ENCODE results near the gene ACTR1A.
"Not testable (repeated sequence)": the region's sequence is repeated elsewhere in the genome, so short reads cannot be mapped to it uniquely, and the experiment has no call there.

The ACTR1A gene

GRCh38 chr10:102502337-102503151, at the start of gene ACTR1A:
Gene ACTR1A, minus strand, starts transcription at chr10:102502712. Its CDS starts 65 bp downstream, at chr10:102502647.
- Mint-ChIP-seq H3K27ac (no peak within 1 kb of the TSS), H3K9me3 (no peaks in the 10 kb centered on the region), H3K4me3 (no peak within 1 kb of the TSS), H3K4me1 (peaks cover 36% of the 10 kb centered on the region), H3K36me3 (peaks cover 15% of the 10 kb centered on the region)
- peak; percentile 96 to 98 for DNase-seq (ENCODE audit: low spot score in 2 of 2)
- ATAC-seq: peak; percentile 68

DNA sequence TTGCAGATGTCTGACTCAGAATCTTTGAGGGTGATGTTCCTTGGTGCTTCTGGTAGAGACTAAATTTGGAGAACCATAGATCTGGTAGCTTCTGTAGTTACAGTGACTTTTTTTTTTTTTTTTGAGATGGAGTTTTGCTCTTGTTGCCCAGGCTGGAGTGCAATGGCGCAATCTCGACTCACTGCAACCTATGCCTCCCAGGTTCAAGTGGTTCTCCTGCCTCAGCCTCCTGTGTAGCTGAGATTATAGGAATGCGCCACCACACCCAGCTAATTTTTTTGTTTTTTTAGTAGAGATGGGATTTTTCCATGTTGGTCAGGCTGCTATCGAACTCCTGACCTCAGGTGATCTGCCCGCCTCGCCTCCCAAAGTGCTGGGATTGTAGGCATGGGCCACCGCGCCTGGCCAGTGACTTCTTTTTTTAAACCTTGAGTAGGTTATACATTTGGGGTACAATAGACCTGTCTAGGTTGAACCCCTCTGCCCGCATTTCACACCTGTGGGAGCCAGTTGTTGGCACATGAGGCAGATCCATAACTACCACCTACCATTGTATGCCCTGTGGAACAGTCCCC, 48.2 kb upstream of the ACTR1A start:
- DNase-seq (ENCODE audit: low spot score in 2 of 2) (no peak), ATAC-seq (no peak)
- H3K4me1 Mint-ChIP-seq: peaks cover 9% of the 10 kb centered on the region
- no peak overlapping the region for H3K4me3 Mint-ChIP-seq
- H3K36me3 Mint-ChIP-seq: peaks cover 16% of the 10 kb centered on the region
- H3K27ac Mint-ChIP-seq: no peak overlapping the region
- H3K9me3 Mint-ChIP-seq: no peaks in the 10 kb centered on the region

DNA sequence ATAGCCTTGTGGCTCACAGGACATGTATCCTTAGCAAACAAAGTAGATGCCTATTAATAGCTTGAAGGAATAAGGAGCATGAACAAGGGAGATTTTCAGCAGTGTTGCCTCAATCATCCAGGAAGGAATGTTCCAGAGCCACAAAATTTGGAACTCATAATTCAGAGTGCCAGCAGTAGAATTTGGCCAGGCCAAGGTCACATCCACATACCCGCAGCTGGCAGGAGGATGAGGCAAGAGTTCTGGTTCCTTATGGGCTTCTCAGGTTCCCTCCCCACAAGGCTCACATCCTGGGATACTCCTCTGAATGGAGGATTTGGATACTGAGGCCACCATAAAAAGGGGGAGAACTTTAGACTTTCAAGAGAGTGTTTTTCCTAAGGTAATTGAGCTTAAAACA, 47.0 kb upstream of the ACTR1A start:
- DNase-seq (ENCODE audit: low spot score in 2 of 2) (no peak), ATAC-seq (no peak)
- H3K4me3 Mint-ChIP-seq: no peak overlapping the region
- H3K27ac Mint-ChIP-seq: no peak overlapping the region
- peaks cover 16% of the 10 kb centered on the region for H3K36me3 Mint-ChIP-seq
- H3K4me1 Mint-ChIP-seq: peaks cover 8% of the 10 kb centered on the region
- no peaks in the 10 kb centered on the region for H3K9me3 Mint-ChIP-seq

- H3K4me1 Mint-ChIP-seq: peaks cover 15% of the 10 kb centered on the region
- no peak overlapping the region for H3K4me3 Mint-ChIP-seq
- peaks cover 13% of the 10 kb centered on the region for H3K36me3 Mint-ChIP-seq
- no peaks in the 10 kb centered on the region for H3K9me3 Mint-ChIP-seq
- DNase-seq (ENCODE audit: low spot score in 2 of 2) (no peak), ATAC-seq (no peak)
- H3K27ac Mint-ChIP-seq: no peak overlapping the region
Observed at GRCh38 chr10:102546606-102547320, 44.3 kb upstream of the ACTR1A start.

DNA sequence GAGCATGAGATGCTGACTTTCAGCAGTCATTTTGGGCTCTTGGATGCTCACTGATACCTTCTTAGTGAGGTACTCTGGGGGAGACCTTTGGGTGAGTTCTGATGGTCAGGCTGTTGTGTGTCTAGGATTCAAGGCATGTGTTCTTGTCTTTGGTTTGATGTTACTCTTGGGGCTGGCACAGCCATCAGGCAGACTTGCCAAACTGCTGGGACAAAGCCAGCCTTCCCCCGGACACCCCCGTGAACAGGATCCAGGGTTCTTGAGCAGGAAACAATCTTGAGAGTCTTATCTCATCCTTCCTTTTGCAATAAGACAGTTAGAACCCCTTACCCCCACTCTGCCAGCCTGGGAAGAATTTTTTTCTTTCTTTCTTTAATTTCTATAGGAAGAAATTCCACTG, 43.5 kb upstream of the ACTR1A start:
- Mint-ChIP-seq H3K9me3 (no peaks in the 10 kb centered on the region), H3K36me3 (peaks cover 8% of the 10 kb centered on the region), H3K4me3 (no peak overlapping the region), H3K27ac (no peak overlapping the region), H3K4me1 (peaks cover 15% of the 10 kb centered on the region)
- DNase-seq (ENCODE audit: low spot score in 2 of 2) (no peak), ATAC-seq (no peak)

GRCh38 chr10:102545265-102545871, 42.9 kb upstream of the ACTR1A start:
- peaks cover 1% of the 10 kb centered on the region for H3K36me3 Mint-ChIP-seq
- no peak overlapping the region for H3K4me3 Mint-ChIP-seq
- no peak for DNase-seq (ENCODE audit: low spot score in 2 of 2)
- peaks cover 15% of the 10 kb centered on the region for H3K4me1 Mint-ChIP-seq
- no peak for ATAC-seq
- H3K27ac Mint-ChIP-seq: no peak overlapping the region
- no peaks in the 10 kb centered on the region for H3K9me3 Mint-ChIP-seq

GRCh38 chr10:102542800-102543418, 40.4 kb upstream of the ACTR1A start:
- Mint-ChIP-seq H3K4me3 (no peak overlapping the region), H3K9me3 (no peaks in the 10 kb centered on the region), H3K27ac (no peak overlapping the region), H3K36me3 (no peaks in the 10 kb centered on the region), H3K4me1 (peaks cover 24% of the 10 kb centered on the region)
- DNase-seq (ENCODE audit: low spot score in 2 of 2): no peak
- ATAC-seq: peak; percentile 47

GRCh38 chr10:102540023-102540422, 37.5 kb upstream of the ACTR1A start:
- H3K27ac Mint-ChIP-seq: peak overlapping the region; percentile 40
- H3K4me3 Mint-ChIP-seq: no peak overlapping the region
- no peaks in the 10 kb centered on the region for H3K9me3 Mint-ChIP-seq
- peak; percentile 82 for ATAC-seq
- H3K4me1 Mint-ChIP-seq: peaks cover 16% of the 10 kb centered on the region
- DNase-seq (ENCODE audit: low spot score in 2 of 2): no peak
- H3K36me3 Mint-ChIP-seq: no peaks in the 10 kb centered on the region

GRCh38 chr10:102538811-102539210, 36.3 kb upstream of the ACTR1A start:
- H3K36me3 Mint-ChIP-seq: no peaks in the 10 kb centered on the region
- no peaks in the 10 kb centered on the region for H3K9me3 Mint-ChIP-seq
- no peak for ATAC-seq
- no peak overlapping the region for H3K27ac Mint-ChIP-seq
- peaks cover 16% of the 10 kb centered on the region for H3K4me1 Mint-ChIP-seq
- no peak for DNase-seq (ENCODE audit: low spot score in 2 of 2)
- H3K4me3 Mint-ChIP-seq: no peak overlapping the region

- Mint-ChIP-seq H3K4me1 (peaks cover 14% of the 10 kb centered on the region), H3K4me3 (no peak overlapping the region), H3K27ac (no peak overlapping the region), H3K9me3 (no peaks in the 10 kb centered on the region), H3K36me3 (no peaks in the 10 kb centered on the region)
- ATAC-seq (no peak), DNase-seq (ENCODE audit: low spot score in 2 of 2) (no peak)
Observed at GRCh38 chr10:102537948-102538347, 35.4 kb upstream of the ACTR1A start.

DNA sequence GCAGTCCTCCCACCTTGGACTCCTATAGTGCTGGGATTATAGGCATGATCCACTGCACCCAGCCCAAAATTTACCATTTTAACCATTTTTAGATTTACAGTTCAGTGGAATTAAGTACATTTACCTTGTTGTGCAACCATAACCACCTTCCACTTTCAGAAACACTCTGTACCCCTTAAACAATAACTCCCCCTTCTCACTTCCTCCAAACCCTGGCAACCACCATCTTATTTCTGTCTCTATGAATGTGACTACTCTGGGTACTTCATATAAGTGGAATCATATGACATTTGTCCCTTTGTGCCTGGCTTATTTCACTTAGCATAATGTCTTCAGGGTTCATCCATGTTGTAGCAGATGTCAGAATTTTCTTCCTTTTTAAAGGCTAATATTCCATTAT, 34.9 kb upstream of the ACTR1A start:
- H3K4me1 Mint-ChIP-seq: peaks cover 14% of the 10 kb centered on the region
- H3K36me3 Mint-ChIP-seq: no peaks in the 10 kb centered on the region
- ATAC-seq: no peak

GRCh38 chr10:102535481-102536147, 33.1 kb upstream of the ACTR1A start:
- no peak overlapping the region for H3K4me3 Mint-ChIP-seq
- no peak overlapping the region for H3K27ac Mint-ChIP-seq
- no peak for ATAC-seq
- no peaks in the 10 kb centered on the region for H3K36me3 Mint-ChIP-seq
- H3K4me1 Mint-ChIP-seq: peaks cover 21% of the 10 kb centered on the region
- no peaks in the 10 kb centered on the region for H3K9me3 Mint-ChIP-seq
- DNase-seq (ENCODE audit: low spot score in 2 of 2): no peak

More for the DNA sequence above, 34.9 kb upstream of the ACTR1A start:
- no peak overlapping the region for H3K27ac Mint-ChIP-seq
- DNase-seq (ENCODE audit: low spot score in 2 of 2): no peak
- no peaks in the 10 kb centered on the region for H3K9me3 Mint-ChIP-seq
- no peak overlapping the region for H3K4me3 Mint-ChIP-seq

DNA sequence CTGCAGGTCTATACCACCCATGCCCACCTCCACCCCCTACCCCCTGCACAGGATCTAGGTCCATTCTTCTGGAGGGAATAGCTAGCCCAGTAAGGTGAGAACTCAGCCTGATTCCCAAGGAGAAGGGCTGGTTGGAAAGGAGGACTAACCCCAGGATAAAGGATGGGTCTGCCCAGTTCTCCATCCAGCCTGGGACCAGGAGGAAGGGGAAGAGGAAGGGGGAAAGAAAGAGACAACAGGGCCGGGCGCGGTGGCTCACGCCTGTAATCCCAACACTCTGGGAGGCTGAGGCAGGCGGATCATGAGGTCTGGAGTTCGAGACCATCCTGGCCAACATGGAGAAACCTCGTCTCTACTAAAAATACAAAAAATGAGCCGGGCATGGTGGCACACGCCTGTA, 32.5 kb upstream of the ACTR1A start:
- peaks cover 21% of the 10 kb centered on the region for H3K4me1 Mint-ChIP-seq
- H3K27ac Mint-ChIP-seq: peak overlapping the region; percentile 30
- DNase-seq (ENCODE audit: low spot score in 2 of 2); H3K9me3 Mint-ChIP-seq; ATAC-seq; H3K4me3 Mint-ChIP-seq; H3K36me3 Mint-ChIP-seq: not testable (repeated sequence)

- no peak for ATAC-seq
Observed at GRCh38 chr10:102534333-102534732, 31.8 kb upstream of the ACTR1A start.

More at GRCh38 chr10:102534333-102534732, 31.8 kb upstream of the ACTR1A start:
- Mint-ChIP-seq H3K4me1 (peaks cover 21% of the 10 kb centered on the region), H3K36me3 (no peaks in the 10 kb centered on the region), H3K27ac (no peak overlapping the region), H3K4me3 (no peak overlapping the region), H3K9me3 (no peaks in the 10 kb centered on the region)
- DNase-seq (ENCODE audit: low spot score in 2 of 2): no peak

Measured in stimulated activated effector memory CD8-positive, alpha-beta T cell treated with anti-CD3 and anti-CD28 coated beads, Interleukin-12 subunit alpha, Interleukin-12 subunit beta, amount 100 ng/mL, for 72 hours (primary cell).